ENCODE results near the gene ULBP3. TPM values are rescaled to one million over a fixed set of nuclear protein-coding genes. Genes with fewer than 3 reads are reported as not detected.

Gene ULBP3
- total RNA-seq, 1 experiment from 2014 or later, result 1.7 TPM

GRCh38 chr6:150046943-150047342 is 22.0 kb downstream of the ULBP3 start:
- Histone ChIP-seq H3K9me3 (ENCODE audit: low read length) (no peaks in the 10 kb centered on the region), H4K20me1 (ENCODE audit: insufficient read depth, low read depth, low read length) (no peaks in the 10 kb centered on the region), H3K4me2 (ENCODE audit: low read depth, low read length, poor library complexity, severe bottlenecking) (no peak overlapping the region), H3K4me3 (ENCODE audit: low read length) (no peak overlapping the region), H3K36me3 (ENCODE audit: insufficient read depth, low read length) (no peaks in the 10 kb centered on the region), H2AFZ (ENCODE audit: low read length) (no peak overlapping the region), H3K9ac (ENCODE audit: low read length) (no peak overlapping the region), H3K27me3 (ENCODE audit: low read length) (no peaks in the 10 kb centered on the region), H3K79me2 (ENCODE audit: low read length) (no peaks in the 10 kb centered on the region), H3K27ac (ENCODE audit: low read length) (no peak overlapping the region), H3K9me2 (replicated peaks; ENCODE audit: insufficient read depth, low read length) (no peaks in the 10 kb centered on the region), H3K4me1 (ENCODE audit: low read length) (no peaks in the 10 kb centered on the region)
- DNase-seq, result no peak

GRCh38 chr6:150044621-150045145 is 24.2 kb downstream of the ULBP3 start:
- Histone ChIP-seq H3K9me2 (replicated peaks; ENCODE audit: insufficient read depth, low read length) (no peaks in the 10 kb centered on the region), H3K36me3 (ENCODE audit: insufficient read depth, low read length) (no peaks in the 10 kb centered on the region), H3K27me3 (ENCODE audit: low read length) (no peaks in the 10 kb centered on the region), H2AFZ (ENCODE audit: low read length) (no peak overlapping the region), H3K4me2 (ENCODE audit: low read depth, low read length, poor library complexity, severe bottlenecking) (no peak overlapping the region), H3K9me3 (ENCODE audit: low read length) (no peaks in the 10 kb centered on the region), H3K27ac (ENCODE audit: low read length) (no peak overlapping the region), H3K79me2 (ENCODE audit: low read length) (no peaks in the 10 kb centered on the region), H3K4me3 (ENCODE audit: low read length) (no peak overlapping the region), H3K4me1 (ENCODE audit: low read length) (no peaks in the 10 kb centered on the region), H3K9ac (ENCODE audit: low read length) (no peak overlapping the region), H4K20me1 (ENCODE audit: insufficient read depth, low read depth, low read length) (no peaks in the 10 kb centered on the region)
- no peak for DNase-seq

GRCh38 chr6:150043501-150044412 is 25.2 kb downstream of the ULBP3 start:
- no peak for DNase-seq

DNA sequence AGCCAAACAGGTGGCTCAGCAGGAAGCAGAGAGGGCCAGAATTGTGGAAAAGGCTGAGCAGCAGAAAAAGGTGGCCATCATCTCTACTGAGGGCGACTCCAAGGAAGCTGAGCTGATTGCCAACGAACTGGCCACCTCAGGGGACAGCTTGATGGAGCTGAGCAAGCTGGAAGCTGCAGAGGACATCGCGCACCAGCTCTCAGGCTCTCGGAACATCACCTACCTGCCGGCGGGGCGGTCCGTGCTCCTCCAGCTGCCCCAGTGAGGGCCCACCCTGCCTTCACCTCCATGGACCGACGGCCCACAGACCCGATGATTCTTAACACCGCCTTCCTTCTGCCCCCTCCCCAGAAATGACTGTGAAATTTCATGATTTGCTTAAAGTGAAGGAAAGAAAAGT is 25.8 kb downstream of the ULBP3 start:
- Histone ChIP-seq H3K27me3 (ENCODE audit: low read length) (no peaks in the 10 kb centered on the region), H3K4me2 (ENCODE audit: low read depth, low read length, poor library complexity, severe bottlenecking) (no peak overlapping the region), H3K79me2 (ENCODE audit: low read length) (no peaks in the 10 kb centered on the region), H3K9me2 (replicated peaks; ENCODE audit: insufficient read depth, low read length) (no peaks in the 10 kb centered on the region), H4K20me1 (ENCODE audit: insufficient read depth, low read depth, low read length) (no peaks in the 10 kb centered on the region), H3K27ac (ENCODE audit: low read length) (no peak overlapping the region), H2AFZ (ENCODE audit: low read length) (no peak overlapping the region), H3K36me3 (ENCODE audit: insufficient read depth, low read length) (no peaks in the 10 kb centered on the region), H3K4me3 (ENCODE audit: low read length) (no peak overlapping the region), H3K9ac (ENCODE audit: low read length) (no peak overlapping the region), H3K9me3 (ENCODE audit: low read length) (no peaks in the 10 kb centered on the region), H3K4me1 (ENCODE audit: low read length) (no peaks in the 10 kb centered on the region)
- no peak for DNase-seq

More at GRCh38 chr6:150043501-150044412, 25.2 kb downstream of the ULBP3 start:
- no peaks in the 10 kb centered on the region for H3K36me3 ChIP-seq (ENCODE audit: insufficient read depth, low read length)
- no peak overlapping the region for H3K27ac ChIP-seq (ENCODE audit: low read length)
- no peaks in the 10 kb centered on the region for H4K20me1 ChIP-seq (ENCODE audit: insufficient read depth, low read depth, low read length)
- H3K4me1 ChIP-seq (ENCODE audit: low read length), result no peaks in the 10 kb centered on the region
- H2AFZ ChIP-seq (ENCODE audit: low read length), result no peak overlapping the region
- no peak overlapping the region for H3K9ac ChIP-seq (ENCODE audit: low read length)
- H3K79me2 ChIP-seq (ENCODE audit: low read length), result no peaks in the 10 kb centered on the region
- no peaks in the 10 kb centered on the region for H3K9me3 ChIP-seq (ENCODE audit: low read length)
- H3K27me3 ChIP-seq (ENCODE audit: low read length), result no peaks in the 10 kb centered on the region
- H3K4me2 ChIP-seq (ENCODE audit: low read depth, low read length, poor library complexity, severe bottlenecking), result no peak overlapping the region
- no peaks in the 10 kb centered on the region for H3K9me2 ChIP-seq (replicated peaks; ENCODE audit: insufficient read depth, low read length)
- H3K4me3 ChIP-seq (ENCODE audit: low read length), result no peak overlapping the region

- no peaks in the 10 kb centered on the region for H3K9me3 ChIP-seq (ENCODE audit: low read length)
- no peaks in the 10 kb centered on the region for H3K9me2 ChIP-seq (replicated peaks; ENCODE audit: insufficient read depth, low read length)
- no peak overlapping the region for H3K9ac ChIP-seq (ENCODE audit: low read length)
- H3K79me2 ChIP-seq (ENCODE audit: low read length), result no peaks in the 10 kb centered on the region
- no peak overlapping the region for H3K27ac ChIP-seq (ENCODE audit: low read length)
- H3K4me3 ChIP-seq (ENCODE audit: low read length), result no peak overlapping the region
- no peak overlapping the region for H3K4me2 ChIP-seq (ENCODE audit: low read depth, low read length, poor library complexity, severe bottlenecking)
- no peak for DNase-seq
- H2AFZ ChIP-seq (ENCODE audit: low read length), result no peak overlapping the region
- H4K20me1 ChIP-seq (ENCODE audit: insufficient read depth, low read depth, low read length), result no peaks in the 10 kb centered on the region
- H3K27me3 ChIP-seq (ENCODE audit: low read length), result no peaks in the 10 kb centered on the region
- no peaks in the 10 kb centered on the region for H3K36me3 ChIP-seq (ENCODE audit: insufficient read depth, low read length)
- H3K4me1 ChIP-seq (ENCODE audit: low read length), result no peaks in the 10 kb centered on the region
Observed at GRCh38 chr6:150038202-150039062, 30.5 kb downstream of the ULBP3 start.

GRCh38 chr6:150037526-150038201 is 31.3 kb downstream of the ULBP3 start:
- Histone ChIP-seq H4K20me1 (ENCODE audit: insufficient read depth, low read depth, low read length) (no peaks in the 10 kb centered on the region), H3K4me3 (ENCODE audit: low read length) (no peak overlapping the region), H3K9me2 (replicated peaks; ENCODE audit: insufficient read depth, low read length) (no peaks in the 10 kb centered on the region), H3K9ac (ENCODE audit: low read length) (no peak overlapping the region), H3K9me3 (ENCODE audit: low read length) (no peaks in the 10 kb centered on the region), H3K4me2 (ENCODE audit: low read depth, low read length, poor library complexity, severe bottlenecking) (no peak overlapping the region), H2AFZ (ENCODE audit: low read length) (no peak overlapping the region), H3K27me3 (ENCODE audit: low read length) (no peaks in the 10 kb centered on the region), H3K4me1 (ENCODE audit: low read length) (no peaks in the 10 kb centered on the region), H3K79me2 (ENCODE audit: low read length) (no peaks in the 10 kb centered on the region), H3K27ac (ENCODE audit: low read length) (no peak overlapping the region), H3K36me3 (ENCODE audit: insufficient read depth, low read length) (no peaks in the 10 kb centered on the region)
- no peak for DNase-seq

- no peaks in the 10 kb centered on the region for H4K20me1 ChIP-seq (ENCODE audit: insufficient read depth, low read depth, low read length)
- H3K4me1 ChIP-seq (ENCODE audit: low read length), result no peaks in the 10 kb centered on the region
- no peak overlapping the region for H3K4me3 ChIP-seq (ENCODE audit: low read length)
- H3K9me3 ChIP-seq (ENCODE audit: low read length), result no peaks in the 10 kb centered on the region
- no peak overlapping the region for H3K4me2 ChIP-seq (ENCODE audit: low read depth, low read length, poor library complexity, severe bottlenecking)
- H3K27me3 ChIP-seq (ENCODE audit: low read length), result no peaks in the 10 kb centered on the region
- DNase-seq, result no peak
- H3K9me2 ChIP-seq (replicated peaks; ENCODE audit: insufficient read depth, low read length), result no peaks in the 10 kb centered on the region
- no peak overlapping the region for H3K27ac ChIP-seq (ENCODE audit: low read length)
- no peak overlapping the region for H2AFZ ChIP-seq (ENCODE audit: low read length)
- no peaks in the 10 kb centered on the region for H3K79me2 ChIP-seq (ENCODE audit: low read length)
- no peaks in the 10 kb centered on the region for H3K36me3 ChIP-seq (ENCODE audit: insufficient read depth, low read length)
- H3K9ac ChIP-seq (ENCODE audit: low read length), result no peak overlapping the region
Observed at GRCh38 chr6:150036081-150036480, 32.8 kb downstream of the ULBP3 start.
